Lower lobe of right lung (tissue), 2 donors: ENCODE data around the gene RAB3A. TPM values are rescaled to one million over a fixed set of nuclear protein-coding genes. Genes with fewer than 3 reads are reported as not detected.
"Not testable (repeated sequence)": the region's sequence is repeated elsewhere in the genome, so short reads cannot be mapped to it uniquely, and the experiment has no call there.

Experiments
- ATAC-seq, 2 donors: fragments of 200-7000 bp; cut with Tn5 transposase; one replicate each; pipeline ENCODE4 v1.9.1; 2020 to 2022; ENCODE audit warnings: mild to moderate bottlenecking in 2 of 2, moderate library complexity in 2 of 2
- DNase-seq: peaks from one replicate; pipeline ENCODE4 v3.0.0-alpha.2; 2020
- H3K27ac ChIP-seq: fragments of 200-600 bp; one replicate; pipeline ENCODE4 v1.8.0; 2022
- H3K27me3 ChIP-seq: fragments of 200-600 bp; one replicate; pipeline ENCODE4 v1.8.0; 2022; ENCODE audit warnings: low read depth
- H3K36me3 ChIP-seq: fragments of 200-600 bp; one replicate; pipeline ENCODE4 v1.8.0; 2022; ENCODE audit warnings: mild to moderate bottlenecking
- H3K4me1 ChIP-seq: fragments of 200-600 bp; one replicate; pipeline ENCODE4 v1.8.0; 2022
- H3K4me3 ChIP-seq: fragments of 200-600 bp; one replicate; pipeline ENCODE4 v1.8.0; 2022; ENCODE audit warnings: mild to moderate bottlenecking
- H3K9me3 ChIP-seq: fragments of 200-600 bp; one replicate; pipeline ENCODE4 v1.8.0; 2022
- intact Hi-C: fragments of 100-400 bp; cut with DNase I; formaldehyde crosslinking; loops from one replicate; pipeline ENCODE4 v1.11.0; 2022
- total RNA-seq: library from RNA; stranded (reverse); fragmentation: NEBNext Ultra II Directional; extraction: Animal tissue kit (Norgen Biotek cat#: 25700); gene quantifications from one replicate; pipeline ENCODE4 v1.2.1, GENCODE V29; 2021
- TF ChIP-seq, protein P1 (sequence below): fragments of 200-600 bp; IDR thresholded peaks from one replicate; pipeline ENCODE4 v1.8.0; 2022; ENCODE audit warnings: antibody characterized with exemption, mild to moderate bottlenecking
- donor health status: DM: no; HTN: yes; CAD: no; lungs with severe emphysema.

Gene RAB3A
- total RNA-seq, 1 donor from 2014 or later, result 2.7 TPM

GRCh38 chr19:18164072-18164471 is 39.8 kb downstream of the RAB3A start:
- Histone ChIP-seq H3K27ac (no peak overlapping the region), H3K27me3 (no peaks in the 10 kb centered on the region), H3K9me3 (no peaks in the 10 kb centered on the region), H3K4me1 (peaks cover 13% of the 10 kb centered on the region), H3K4me3 (no peak overlapping the region), H3K36me3 (peaks cover 72% of the 10 kb centered on the region)
- ATAC-seq, result no peak
- DNase-seq, result no peak
- TF ChIP-seq, protein P1, sequence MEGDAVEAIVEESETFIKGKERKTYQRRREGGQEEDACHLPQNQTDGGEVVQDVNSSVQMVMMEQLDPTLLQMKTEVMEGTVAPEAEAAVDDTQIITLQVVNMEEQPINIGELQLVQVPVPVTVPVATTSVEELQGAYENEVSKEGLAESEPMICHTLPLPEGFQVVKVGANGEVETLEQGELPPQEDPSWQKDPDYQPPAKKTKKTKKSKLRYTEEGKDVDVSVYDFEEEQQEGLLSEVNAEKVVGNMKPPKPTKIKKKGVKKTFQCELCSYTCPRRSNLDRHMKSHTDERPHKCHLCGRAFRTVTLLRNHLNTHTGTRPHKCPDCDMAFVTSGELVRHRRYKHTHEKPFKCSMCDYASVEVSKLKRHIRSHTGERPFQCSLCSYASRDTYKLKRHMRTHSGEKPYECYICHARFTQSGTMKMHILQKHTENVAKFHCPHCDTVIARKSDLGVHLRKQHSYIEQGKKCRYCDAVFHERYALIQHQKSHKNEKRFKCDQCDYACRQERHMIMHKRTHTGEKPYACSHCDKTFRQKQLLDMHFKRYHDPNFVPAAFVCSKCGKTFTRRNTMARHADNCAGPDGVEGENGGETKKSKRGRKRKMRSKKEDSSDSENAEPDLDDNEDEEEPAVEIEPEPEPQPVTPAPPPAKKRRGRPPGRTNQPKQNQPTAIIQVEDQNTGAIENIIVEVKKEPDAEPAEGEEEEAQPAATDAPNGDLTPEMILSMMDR, result no peak
- intact Hi-C loops, result no loop called here

DNA sequence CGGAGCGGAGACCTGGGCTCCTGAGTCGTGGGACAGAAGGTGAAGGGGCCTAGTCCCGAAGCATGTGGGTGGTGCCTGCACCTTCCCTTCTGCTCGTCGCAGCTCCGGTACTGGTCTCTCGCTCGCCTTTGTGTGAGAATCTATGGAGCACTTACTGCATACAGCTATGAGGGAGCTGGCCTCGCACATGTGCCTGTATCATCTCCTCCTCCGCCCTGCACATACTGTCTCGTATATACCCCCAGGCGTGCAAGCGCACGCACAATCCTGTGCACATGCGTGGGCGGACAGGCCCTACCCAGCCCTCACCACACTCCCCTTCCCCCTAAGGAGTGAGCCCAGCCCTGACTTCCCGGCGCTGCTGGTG is 42.2 kb downstream of the RAB3A start:
- no peak for DNase-seq
- H3K9me3 ChIP-seq, result no peaks in the 10 kb centered on the region
- peak overlapping the region; percentile 49 for H3K4me3 ChIP-seq
- peaks cover 28% of the 10 kb centered on the region for H3K4me1 ChIP-seq
- peak in 1 of 2 donors; percentile 3 for ATAC-seq
- no peak overlapping the region for H3K27ac ChIP-seq
- no peaks in the 10 kb centered on the region for H3K27me3 ChIP-seq
- H3K36me3 ChIP-seq, result peaks cover 47% of the 10 kb centered on the region
- intact Hi-C loops, result no loop called here
- TF ChIP-seq, protein P1, result peak; percentile 32

DNA sequence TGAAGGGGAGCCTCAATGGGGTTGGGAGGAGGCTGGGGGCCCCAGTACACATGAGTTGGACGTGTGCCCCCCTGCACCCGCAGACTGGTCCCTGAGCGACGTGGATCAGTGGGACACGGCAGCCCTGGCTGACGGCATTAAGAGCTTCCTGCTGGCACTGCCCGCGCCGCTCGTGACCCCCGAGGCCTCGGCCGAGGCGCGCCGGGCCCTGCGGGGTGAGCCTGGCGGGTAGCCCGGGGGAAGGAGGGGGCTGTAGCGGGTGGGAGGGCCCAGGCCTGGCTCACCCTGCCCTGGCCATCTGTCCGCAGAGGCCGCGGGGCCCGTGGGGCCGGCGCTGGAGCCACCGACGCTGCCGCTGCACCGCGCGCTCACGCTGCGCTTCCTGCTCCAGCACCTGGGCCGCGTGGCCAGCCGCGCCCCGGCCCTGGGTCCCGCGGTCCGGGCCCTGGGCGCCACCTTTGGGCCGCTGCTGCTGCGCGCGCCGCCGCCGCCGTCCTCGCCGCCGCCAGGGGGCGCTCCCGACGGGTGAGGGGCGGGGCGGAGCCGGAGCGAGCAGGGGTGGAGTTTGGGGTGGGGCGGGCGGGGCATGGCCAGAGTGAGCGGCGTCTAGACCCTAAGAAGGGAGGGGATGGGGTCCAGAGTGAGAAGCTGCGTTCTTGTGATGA is 42.7 kb downstream of the RAB3A start:
- ATAC-seq (peak; percentile 89 to 91), DNase-seq (peak; percentile 82)
- Histone ChIP-seq H3K27ac (peak overlapping the region; percentile 71), H3K27me3 (no peaks in the 10 kb centered on the region), H3K9me3 (no peaks in the 10 kb centered on the region), H3K36me3 (peaks cover 47% of the 10 kb centered on the region), H3K4me3 (peak overlapping the region; percentile 49), H3K4me1 (peaks cover 33% of the 10 kb centered on the region)
- TF ChIP-seq, protein P1, result peak; percentile 65
- intact Hi-C loops, result no loop called here

GRCh38 chr19:18160493-18160970 is 43.3 kb downstream of the RAB3A start:
- peak in 1 of 2 donors; percentile 3 for ATAC-seq
- Histone ChIP-seq H3K4me1 (peaks cover 39% of the 10 kb centered on the region), H3K9me3 (no peaks in the 10 kb centered on the region), H3K4me3 (peak overlapping the region; percentile 49), H3K27me3 (no peaks in the 10 kb centered on the region), H3K36me3 (peaks cover 46% of the 10 kb centered on the region), H3K27ac (peak overlapping the region; percentile 71)
- intact Hi-C loops, result no loop called here
- TF ChIP-seq, protein P1, result no peak
- no peak for DNase-seq

GRCh38 chr19:18159810-18160209 is 44.0 kb downstream of the RAB3A start:
- TF ChIP-seq, protein P1, result no peak
- ATAC-seq (no peak), DNase-seq (no peak)
- H3K4me3 ChIP-seq, result no peak overlapping the region
- intact Hi-C loops, result no loop called here
- peaks cover 42% of the 10 kb centered on the region for H3K4me1 ChIP-seq
- H3K9me3 ChIP-seq, result no peaks in the 10 kb centered on the region
- H3K36me3 ChIP-seq, result peaks cover 42% of the 10 kb centered on the region
- H3K27ac ChIP-seq, result no peak overlapping the region
- H3K27me3 ChIP-seq, result no peaks in the 10 kb centered on the region

- peaks cover 46% of the 10 kb centered on the region for H3K4me1 ChIP-seq
- H3K9me3 ChIP-seq, ATAC-seq, DNase-seq, intact Hi-C loops, H3K27ac ChIP-seq, H3K4me3 ChIP-seq, H3K27me3 ChIP-seq: not testable (repeated sequence)
- peaks cover 37% of the 10 kb centered on the region for H3K36me3 ChIP-seq
Measured at GRCh38 chr19:18159059-18159616, 44.7 kb downstream of the RAB3A start.
